HG02840 (cell line): ENCODE data around the gene RPL7A.
"Not testable (repeated sequence)": the region's sequence is repeated elsewhere in the genome, so short reads cannot be mapped to it uniquely, and the experiment has no call there.

Experiments
- ATAC-seq: cut with Tn5 transposase; IDR thresholded peaks from one replicate; pipeline ENCODE4 v1.9.1; 2021; ENCODE audit warnings: mild to moderate bottlenecking, moderate library complexity, moderate number of reproducible peaks; ENCODE audit not compliant: unreplicated experiment, low FRiP score

Gene RPL7A

GRCh38 chr9:133327021-133327420, 21.0 kb upstream of the RPL7A start:
- not testable (repeated sequence) for ATAC-seq

GRCh38 chr9:133327834-133328484, 20.1 kb upstream of the RPL7A start:
- ATAC-seq: no peak

GRCh38 chr9:133329306-133330156, 18.5 kb upstream of the RPL7A start:
- ATAC-seq: not testable (repeated sequence)

- ATAC-seq: no peak
Measured at GRCh38 chr9:133331221-133331620, 16.8 kb upstream of the RPL7A start.

- ATAC-seq: no peak
Measured at GRCh38 chr9:133331641-133332380, 16.2 kb upstream of the RPL7A start.

GRCh38 chr9:133332381-133332730, 15.7 kb upstream of the RPL7A start:
- no peak for ATAC-seq

GRCh38 chr9:133333011-133333410, 15.0 kb upstream of the RPL7A start:
- no peak for ATAC-seq

DNA sequence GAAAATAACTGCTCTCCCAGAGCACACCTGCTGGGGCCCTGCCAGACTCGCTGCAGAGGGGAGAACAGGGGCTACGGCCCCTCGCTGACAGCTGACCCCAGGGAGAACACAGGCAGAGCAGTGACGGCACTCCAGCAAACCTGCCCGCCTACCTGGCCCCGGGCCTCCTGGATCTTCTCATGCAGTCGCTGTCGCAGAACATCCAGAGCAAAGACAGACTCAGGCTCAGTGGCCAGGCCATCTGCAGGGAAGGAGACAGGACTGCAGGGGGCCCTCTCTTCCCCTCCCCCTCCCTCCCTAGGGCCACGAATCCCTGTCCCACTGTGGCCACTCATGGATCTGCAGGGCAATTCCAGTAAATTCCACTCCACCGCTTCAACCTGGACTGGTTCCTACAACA, 14.5 kb upstream of the RPL7A start:
- ATAC-seq: no peak

DNA sequence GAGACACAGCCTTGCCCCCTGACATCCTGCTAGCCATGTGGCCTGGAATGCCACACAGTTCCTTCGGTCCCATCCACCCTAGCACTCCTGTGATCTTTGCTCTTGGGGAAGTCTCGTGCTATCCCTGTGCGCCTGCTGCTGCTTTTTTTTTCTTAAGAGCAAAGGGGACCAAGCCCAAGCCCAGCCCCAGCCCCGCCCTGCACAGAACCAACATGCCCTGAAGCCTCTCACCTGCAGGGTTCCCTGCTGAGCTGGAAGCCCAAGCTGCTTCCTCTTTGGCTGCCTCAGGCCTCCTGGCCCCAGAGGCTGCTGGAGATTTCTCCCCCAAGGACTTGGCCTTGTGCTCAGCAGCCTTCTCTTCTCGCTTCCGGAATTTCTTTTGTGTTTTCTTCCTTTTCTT, 13.9 kb upstream of the RPL7A start:
- ATAC-seq: no peak

DNA sequence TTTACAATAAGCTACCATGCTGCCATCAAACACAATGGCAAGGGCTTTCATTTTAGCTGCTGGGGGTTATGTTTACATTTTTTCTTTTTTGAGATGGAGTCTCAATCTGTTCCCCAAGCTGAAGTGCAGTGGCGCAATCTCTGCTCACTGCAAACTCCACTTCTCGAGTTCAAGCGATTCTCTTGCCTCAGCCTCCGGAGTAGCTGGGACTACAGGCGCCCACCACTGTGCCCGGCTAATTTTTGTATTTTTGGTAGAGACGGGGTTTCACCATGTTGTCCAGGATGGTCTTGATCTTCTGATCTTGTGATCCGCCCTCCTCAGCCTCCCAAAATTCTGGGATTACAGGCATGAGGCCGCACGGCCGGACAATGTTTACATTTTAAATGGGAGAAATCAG, 13.1 kb upstream of the RPL7A start:
- not testable (repeated sequence) for ATAC-seq

DNA sequence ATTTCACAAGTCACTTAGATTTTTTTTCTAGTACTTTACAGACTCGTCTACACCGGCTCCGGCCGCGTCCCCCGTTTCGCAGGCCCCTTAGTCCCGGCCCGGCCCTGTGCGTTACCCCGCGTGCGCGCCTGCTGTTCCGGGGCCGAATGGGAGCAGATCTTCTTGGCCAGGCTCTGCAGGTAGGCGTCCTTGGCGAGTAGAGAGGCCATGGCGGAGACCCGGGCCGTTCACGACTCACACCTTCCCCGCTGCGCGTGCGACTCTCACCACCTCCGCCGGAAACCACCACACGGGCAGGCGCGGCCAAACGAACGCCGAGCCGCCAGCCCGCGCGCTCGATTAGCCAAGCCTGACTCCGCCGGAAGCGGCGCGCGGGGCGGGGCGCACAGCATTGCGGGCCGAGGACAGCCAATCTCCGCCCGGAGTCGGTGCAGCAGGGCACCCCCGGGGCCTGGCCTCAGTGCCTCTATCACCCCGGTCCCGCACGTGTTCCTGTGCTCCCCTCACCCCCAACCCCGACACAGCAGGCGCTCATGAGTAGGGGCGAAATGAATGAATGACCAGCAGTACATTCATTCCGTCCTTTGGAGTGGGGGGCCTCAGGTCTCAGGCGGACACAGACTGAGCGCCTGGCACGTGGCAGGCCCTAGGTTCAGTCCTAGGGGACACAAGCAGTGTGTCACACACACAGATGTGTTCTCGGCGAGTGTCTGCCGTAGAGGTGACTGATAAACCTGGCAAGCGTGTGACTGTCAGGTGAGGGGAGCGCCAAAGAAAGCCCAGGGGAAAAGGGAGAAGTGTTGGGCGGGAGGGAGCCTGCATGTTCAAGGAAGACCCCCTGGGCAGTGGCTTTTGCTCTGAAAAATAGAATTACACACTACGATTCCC, 11.8 kb upstream of the RPL7A start, which contains the start of gene SURF6:
SURF6 (minus strand) TSS at position 265 of the 888 bp plus-strand sequence; CDS start at position 209, 56 bp downstream.
- peak; percentile 68 for ATAC-seq

GRCh38 chr9:133339641-133340040, 8.4 kb upstream of the RPL7A start:
- ATAC-seq: no peak

- ATAC-seq: no peak
Measured at GRCh38 chr9:133340256-133340655, 7.8 kb upstream of the RPL7A start.

GRCh38 chr9:133340916-133341315, 7.1 kb upstream of the RPL7A start:
- ATAC-seq: no peak

GRCh38 chr9:133341369-133342068, 6.5 kb upstream of the RPL7A start:
- no peak for ATAC-seq

- no peak for ATAC-seq
Measured at GRCh38 chr9:133342069-133342406, 6.0 kb upstream of the RPL7A start.

- no peak for ATAC-seq
Measured at GRCh38 chr9:133342570-133342969, 5.4 kb upstream of the RPL7A start.

GRCh38 chr9:133344071-133344470, 3.9 kb upstream of the RPL7A start:
- ATAC-seq: no peak

- ATAC-seq: no peak
Measured at GRCh38 chr9:133344979-133345378, 3.0 kb upstream of the RPL7A start.

DNA sequence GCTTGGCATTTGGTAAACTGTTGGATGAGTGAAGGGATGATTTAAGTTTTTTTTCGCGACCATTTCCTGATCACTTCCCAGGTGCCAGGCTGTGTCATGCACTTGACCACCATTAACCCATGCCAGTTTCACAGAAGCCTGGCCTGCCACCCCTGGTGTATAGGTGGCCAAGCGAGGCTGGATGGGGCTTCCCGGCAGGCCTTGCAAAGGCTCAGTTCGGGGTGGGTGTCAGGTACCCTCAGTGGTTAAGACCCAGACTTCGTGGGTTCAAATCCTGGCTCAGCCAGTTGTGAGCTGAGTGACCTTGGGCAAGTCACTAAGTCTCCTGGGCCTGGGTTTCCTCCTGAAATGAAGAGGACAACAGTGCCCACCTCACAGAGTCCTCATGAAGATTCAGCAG, 2.4 kb upstream of the RPL7A start:
- ATAC-seq: no peak
